NCI-H128 (cell line): ENCODE results near the gene TMEFF2.

Experiments used
- DNase-seq: peaks from one replicate; lab custom pipeline; 2025; ENCODE audit not compliant: unreplicated experiment; lab: John Stamatoyannopoulos, UW

The TMEFF2 gene

GRCh38 chr2:192069417-192069816 lies 125.3 kb downstream of the TMEFF2 start:
- no peak for DNase-seq

- DNase-seq, result no peak
These were observed 125.8 kb downstream of the TMEFF2 start for GRCh38 chr2:192068966-192069365.

DNA sequence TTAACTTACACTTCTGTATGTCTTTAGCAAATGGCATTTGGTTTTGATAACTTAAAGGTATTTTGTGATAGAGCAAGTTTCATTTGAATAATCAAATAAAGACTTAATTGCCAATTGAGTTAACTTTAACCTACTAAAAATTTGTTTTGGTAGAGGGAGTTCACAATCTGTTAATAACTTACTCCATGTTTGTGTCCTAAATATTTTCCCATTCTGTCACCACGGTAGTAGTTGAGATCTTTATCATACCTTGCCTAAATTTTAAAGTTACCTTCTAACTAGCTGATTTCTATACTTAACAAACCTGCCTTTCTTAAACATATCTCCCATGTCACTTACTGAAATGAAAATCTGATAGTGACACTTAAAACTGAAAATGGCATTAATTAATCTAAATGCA lies 127.1 kb downstream of the TMEFF2 start:
- no peak for DNase-seq

GRCh38 chr2:192064459-192064858 lies 130.3 kb downstream of the TMEFF2 start:
- DNase-seq, result no peak

GRCh38 chr2:192060161-192060560 lies 134.6 kb downstream of the TMEFF2 start:
- no peak for DNase-seq

DNA sequence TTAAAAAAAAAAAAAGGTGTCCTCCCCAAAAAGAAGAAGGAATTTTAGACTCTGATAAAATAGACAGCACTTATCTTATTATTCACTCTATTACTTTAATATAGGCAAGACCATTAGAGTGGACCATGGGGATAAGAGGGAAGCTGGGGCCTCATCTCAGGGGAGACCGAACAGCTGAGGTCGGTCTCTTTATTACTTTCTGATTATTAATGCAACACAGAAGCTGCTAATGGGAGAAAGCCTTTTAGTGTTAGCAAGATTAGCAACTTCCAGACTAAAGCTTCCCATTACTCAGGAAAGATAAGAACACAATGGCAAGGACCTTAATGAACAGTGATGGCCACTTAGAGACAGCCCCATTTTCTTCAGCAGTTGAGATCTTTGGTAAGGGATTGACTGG lies 135.5 kb downstream of the TMEFF2 start:
- DNase-seq, result no peak

- DNase-seq, result no peak
These were observed 140.8 kb downstream of the TMEFF2 start for GRCh38 chr2:192053921-192054320.

DNA sequence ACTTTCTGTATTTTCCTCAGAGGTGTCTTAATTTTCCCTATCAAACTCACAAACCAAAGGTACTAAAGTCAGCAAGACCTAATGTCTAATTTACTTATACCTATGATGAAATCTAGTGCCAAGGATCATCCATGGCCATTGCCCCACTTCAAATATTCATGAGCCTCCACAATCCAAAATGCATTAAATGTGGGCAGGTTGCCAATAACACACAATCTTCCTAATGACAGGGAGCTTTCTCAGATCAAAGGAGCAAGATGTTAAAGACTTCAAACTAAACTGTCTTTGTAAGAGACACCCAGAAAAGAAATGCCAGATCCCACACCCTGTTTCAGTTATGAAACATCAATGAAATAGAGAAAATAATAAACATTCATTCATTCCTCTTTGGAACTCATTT lies 143.2 kb downstream of the TMEFF2 start:
- DNase-seq, result peak; percentile 53

GRCh38 chr2:192049362-192049761 lies 145.4 kb downstream of the TMEFF2 start:
- DNase-seq, result no peak

DNA sequence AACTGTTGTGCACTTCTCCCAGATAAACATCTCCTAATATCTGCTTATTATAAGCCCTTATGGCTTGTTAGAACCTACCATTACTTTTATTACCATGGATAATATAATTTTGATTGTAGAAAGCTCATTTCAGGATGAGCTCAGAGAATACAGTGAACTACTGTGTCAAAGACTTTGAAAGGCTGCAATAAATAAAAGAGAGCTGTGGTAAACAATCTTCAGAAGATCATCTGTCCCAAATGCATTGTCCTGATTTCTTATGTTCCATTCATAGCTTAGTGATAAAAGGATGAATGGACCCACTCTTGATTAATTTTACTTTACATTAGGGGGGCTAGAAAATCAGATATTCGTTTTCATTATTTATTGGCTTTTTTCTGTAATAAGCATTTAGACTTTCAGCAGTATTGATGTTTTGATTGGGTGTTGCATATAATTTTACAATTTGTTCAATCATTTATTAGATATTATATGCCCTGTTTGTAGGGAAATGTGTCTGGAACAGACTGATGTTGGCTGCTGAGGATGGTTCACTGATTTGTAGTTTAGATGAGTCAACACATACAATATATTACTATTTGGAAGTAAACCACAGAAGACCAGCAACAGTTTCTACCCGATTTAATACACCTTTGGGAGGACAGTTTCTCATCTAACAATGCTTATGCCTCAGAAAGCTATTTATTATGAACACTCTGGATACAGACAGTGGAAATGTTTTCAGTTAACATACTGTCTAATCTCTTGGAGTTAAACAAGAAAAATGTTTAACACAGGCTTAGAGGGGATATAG lies 147.2 kb downstream of the TMEFF2 start:
- DNase-seq, result no peak

GRCh38 chr2:192044496-192044895 lies 150.2 kb downstream of the TMEFF2 start:
- DNase-seq, result no peak

DNA sequence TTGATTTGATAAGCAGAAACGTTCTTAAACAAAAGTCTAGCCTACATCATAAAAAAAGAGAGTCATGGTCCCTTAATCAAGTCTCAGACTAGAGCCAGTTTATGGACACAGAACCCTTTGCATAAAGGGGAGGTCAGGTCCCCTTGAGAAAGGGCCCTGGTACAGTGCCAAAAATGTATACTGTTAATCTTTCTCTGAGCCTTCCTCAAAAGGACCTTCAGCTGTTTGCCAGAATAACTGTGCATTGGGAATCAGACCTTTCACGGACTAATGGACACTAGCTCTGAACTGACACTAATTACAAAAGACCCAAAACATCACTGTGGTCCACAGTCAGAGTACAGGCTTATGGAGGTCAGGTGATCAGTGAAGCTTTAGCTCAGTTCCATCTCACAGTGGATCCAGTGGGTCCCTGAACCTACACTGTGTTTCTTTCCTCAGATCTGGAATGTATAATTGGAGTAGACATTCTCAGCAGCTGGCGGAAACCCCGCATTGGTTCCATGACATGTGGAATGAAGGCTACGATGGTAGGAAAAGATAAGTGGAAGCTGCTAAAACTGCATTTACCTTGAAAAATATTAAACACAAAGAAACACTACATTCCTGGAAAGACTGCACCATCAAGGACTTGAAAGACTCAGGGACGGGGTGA lies 151.4 kb downstream of the TMEFF2 start:
- DNase-seq, result no peak

DNA sequence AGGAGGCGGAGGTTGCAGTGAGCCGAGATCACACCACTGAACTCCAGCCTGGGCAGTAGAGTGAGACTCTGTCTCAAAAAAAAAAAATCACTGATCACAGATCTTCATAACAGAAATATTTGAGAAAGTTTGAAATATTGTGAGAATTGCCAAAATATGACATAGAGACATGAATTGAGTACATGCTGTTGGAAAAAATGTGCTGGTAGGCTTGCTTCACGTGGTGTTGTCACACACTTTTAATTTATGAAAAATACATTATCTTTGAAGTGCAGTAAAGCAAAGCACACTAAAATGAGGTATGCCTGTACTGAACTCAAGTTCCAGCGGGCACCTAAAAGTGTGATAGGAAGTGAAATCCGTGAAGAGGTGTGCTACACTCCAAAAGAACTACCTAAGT lies 152.6 kb downstream of the TMEFF2 start:
- no peak for DNase-seq

GRCh38 chr2:192038110-192038509 lies 156.6 kb downstream of the TMEFF2 start:
- no peak for DNase-seq

GRCh38 chr2:192035731-192036442 lies 158.8 kb downstream of the TMEFF2 start:
- DNase-seq, result no peak

GRCh38 chr2:192030856-192031255 lies 163.9 kb downstream of the TMEFF2 start:
- no peak for DNase-seq

GRCh38 chr2:192030289-192030688 lies 164.4 kb downstream of the TMEFF2 start:
- no peak for DNase-seq

DNA sequence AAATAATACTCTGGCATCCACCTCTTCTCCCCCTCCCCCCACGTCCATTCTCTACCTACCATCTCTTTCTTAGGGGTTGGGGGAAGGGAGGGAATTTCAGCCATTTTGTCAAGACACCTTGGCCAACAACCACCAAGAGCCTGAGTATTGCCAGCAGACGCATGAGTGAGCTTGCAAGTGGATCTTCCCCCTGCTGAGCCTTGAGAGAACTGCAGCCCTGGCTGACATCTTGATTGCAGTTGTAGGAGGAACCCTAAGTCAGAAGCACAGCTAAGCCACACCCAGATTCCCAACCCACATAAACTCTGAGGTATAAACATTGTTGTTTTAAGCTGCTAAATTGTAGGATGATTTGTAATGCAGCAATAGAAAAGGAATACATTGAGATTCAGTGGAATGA lies 165.6 kb downstream of the TMEFF2 start:
- no peak for DNase-seq

DNA sequence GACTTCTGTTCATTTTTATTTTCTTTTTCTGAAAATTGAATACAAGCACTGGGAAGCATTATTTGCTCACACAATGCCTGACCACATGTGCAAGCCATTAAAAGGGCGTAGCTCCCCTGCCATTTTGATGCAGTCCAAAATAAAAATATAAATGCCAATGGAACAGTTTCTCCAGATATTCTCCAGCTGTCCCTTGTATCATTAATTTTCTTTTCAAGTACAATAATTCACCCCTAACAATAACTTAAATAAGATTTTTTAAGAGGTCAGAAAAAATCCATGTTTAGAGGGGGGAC lies 168.0 kb downstream of the TMEFF2 start:
- no peak for DNase-seq

GRCh38 chr2:192026059-192026824 lies 168.5 kb downstream of the TMEFF2 start:
- DNase-seq, result no peak

DNA sequence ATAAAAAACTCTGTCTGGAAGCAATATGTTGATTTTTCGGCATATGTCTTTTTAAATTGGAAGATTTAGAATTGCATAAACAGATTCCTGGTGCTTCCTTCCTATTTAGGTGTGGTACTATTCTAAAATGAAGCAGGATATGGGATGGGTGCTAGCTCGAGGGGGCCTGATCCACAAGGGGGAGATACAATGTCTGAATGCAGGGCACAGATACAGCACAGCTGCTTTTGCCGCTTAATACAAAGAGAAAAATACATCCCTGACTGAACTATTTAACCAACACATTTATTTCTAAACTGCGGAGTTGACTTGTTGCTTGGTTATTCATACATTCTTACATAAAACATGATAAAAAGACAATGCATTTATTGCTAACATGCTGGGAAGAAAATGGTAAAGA lies 169.1 kb downstream of the TMEFF2 start:
- no peak for DNase-seq

DNA sequence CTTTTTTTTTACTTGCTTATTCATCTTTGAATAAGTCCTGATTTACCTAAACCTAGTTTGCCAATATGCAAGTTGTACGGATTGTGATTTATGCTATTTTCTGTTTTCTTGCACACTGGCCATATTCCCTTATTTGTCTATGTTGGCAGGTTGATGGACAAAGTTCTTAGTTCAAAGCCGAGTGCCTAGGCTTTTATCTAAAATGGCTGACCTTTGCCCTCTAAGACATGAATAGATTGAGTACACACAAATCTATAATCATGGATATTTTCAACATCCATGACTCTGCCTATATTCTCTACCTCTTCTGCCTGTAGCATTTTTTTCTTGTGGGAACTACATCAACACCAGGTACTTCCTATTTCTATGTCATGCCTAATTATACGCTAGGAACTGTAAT lies 171.7 kb downstream of the TMEFF2 start:
- DNase-seq, result no peak
